GM18868 (cell line): ENCODE data around the gene SURF6.
"Not testable (repeated sequence)": the region's sequence is repeated elsewhere in the genome, so short reads cannot be mapped to it uniquely, and the experiment has no call there.

Experiments
- ATAC-seq: cut with Tn5 transposase; IDR thresholded peaks from one replicate; pipeline ENCODE4 v1.9.1; 2021; ENCODE audit warnings: mild to moderate bottlenecking, moderate library complexity; ENCODE audit not compliant: unreplicated experiment

Gene SURF6

GRCh38 chr9:133301253-133302230 is 34.4 kb downstream of the SURF6 start:
- ATAC-seq, result no peak

- ATAC-seq, result not testable (repeated sequence)
Measured at GRCh38 chr9:133299996-133300395, 36.0 kb downstream of the SURF6 start.

GRCh38 chr9:133294257-133294656 is 41.7 kb downstream of the SURF6 start:
- ATAC-seq, result no peak

- ATAC-seq, result no peak
Measured at GRCh38 chr9:133290751-133291302, 45.2 kb downstream of the SURF6 start.

- ATAC-seq, result no peak
Measured at GRCh38 chr9:133286523-133286922, 49.5 kb downstream of the SURF6 start.

GRCh38 chr9:133285252-133285775 is 50.7 kb downstream of the SURF6 start:
- ATAC-seq, result no peak

- ATAC-seq, result no peak
Measured at GRCh38 chr9:133284362-133284761, 51.6 kb downstream of the SURF6 start.

GRCh38 chr9:133283255-133284032 is 52.5 kb downstream of the SURF6 start:
- ATAC-seq, result not testable (repeated sequence)

GRCh38 chr9:133282464-133283238 is 53.3 kb downstream of the SURF6 start:
- ATAC-seq, result no peak

- ATAC-seq, result no peak
Measured at GRCh38 chr9:133280392-133280791, 55.6 kb downstream of the SURF6 start.
